HG03342 (cell line): ENCODE results near the gene CDC42EP5.
"Not testable (repeated sequence)": the region's sequence is repeated elsewhere in the genome, so short reads cannot be mapped to it uniquely, and the experiment has no call there.

Experiments
- ATAC-seq: cut with Tn5 transposase; IDR thresholded peaks from one replicate; pipeline ENCODE4 v1.9.1; 2021; ENCODE audit warnings: mild to moderate bottlenecking, moderate library complexity; ENCODE audit not compliant: unreplicated experiment

Gene CDC42EP5

DNA sequence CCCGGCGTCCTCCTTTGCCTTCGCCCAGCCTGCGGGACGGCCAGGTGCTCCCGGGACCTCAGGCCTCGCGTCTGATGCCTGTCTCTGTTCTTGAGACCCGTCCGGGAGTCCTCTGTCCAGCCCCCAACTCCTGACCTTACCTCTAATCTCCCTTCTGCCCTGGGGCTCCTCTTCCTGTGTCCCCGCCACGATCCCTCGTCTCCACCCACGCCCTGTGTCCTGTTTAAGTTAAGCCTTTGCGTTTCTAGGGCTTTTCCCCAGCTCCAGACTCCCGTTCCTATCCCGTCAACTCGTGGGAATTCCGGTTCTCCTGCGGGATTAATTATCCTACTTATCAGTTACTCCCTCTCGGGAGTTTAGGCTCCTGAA is 23.4 kb downstream of the CDC42EP5 start:
- ATAC-seq, result peak; percentile 4

- peak; percentile 83 for ATAC-seq
Observed at GRCh38 chr19:54448774-54449700, 24.1 kb downstream of the CDC42EP5 start, which contains the start of gene LENG8. TSS of gene LENG8 (plus strand) at chr19:54449199. CDS start at chr19:54451345, 2,146 bp downstream.

DNA sequence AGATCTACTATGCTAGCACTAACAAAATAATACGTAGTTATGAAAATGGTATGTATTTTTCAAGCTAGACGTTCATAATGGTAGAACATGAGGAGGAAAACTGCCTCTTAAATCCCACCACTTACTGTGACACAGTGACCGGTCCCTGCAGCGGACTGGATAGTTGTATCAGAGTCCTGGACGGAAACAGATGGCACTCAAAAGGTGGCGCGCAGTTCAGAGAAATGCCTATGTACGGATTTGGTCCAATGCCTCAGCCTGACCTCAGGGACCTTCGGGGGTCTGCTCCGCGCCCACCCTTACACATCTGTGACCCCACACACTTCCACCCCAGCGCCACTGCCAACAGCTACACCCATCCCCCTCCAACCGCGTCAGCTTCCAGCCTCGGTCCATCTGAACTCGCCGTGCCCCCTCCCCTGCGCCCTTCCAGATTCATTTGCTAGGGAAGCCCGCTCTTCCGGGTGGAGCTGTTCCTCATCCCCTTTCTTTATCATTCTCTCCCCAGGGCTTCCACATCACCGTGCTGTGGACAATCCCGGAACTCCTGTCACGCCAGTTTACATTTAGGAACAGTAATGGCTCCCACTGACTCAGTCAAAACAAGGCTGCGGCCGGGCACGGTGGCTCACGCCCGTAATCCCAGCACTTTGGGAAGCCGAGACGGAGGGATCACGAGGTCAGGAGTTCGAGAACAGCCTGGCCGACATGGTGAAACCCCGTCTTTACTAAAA is 24.9 kb downstream of the CDC42EP5 start:
- no peak for ATAC-seq

- not testable (repeated sequence) for ATAC-seq
Observed at GRCh38 chr19:54446349-54446748, 26.7 kb downstream of the CDC42EP5 start.

- ATAC-seq, result no peak
Observed at GRCh38 chr19:54444737-54445136, 28.4 kb downstream of the CDC42EP5 start.

DNA sequence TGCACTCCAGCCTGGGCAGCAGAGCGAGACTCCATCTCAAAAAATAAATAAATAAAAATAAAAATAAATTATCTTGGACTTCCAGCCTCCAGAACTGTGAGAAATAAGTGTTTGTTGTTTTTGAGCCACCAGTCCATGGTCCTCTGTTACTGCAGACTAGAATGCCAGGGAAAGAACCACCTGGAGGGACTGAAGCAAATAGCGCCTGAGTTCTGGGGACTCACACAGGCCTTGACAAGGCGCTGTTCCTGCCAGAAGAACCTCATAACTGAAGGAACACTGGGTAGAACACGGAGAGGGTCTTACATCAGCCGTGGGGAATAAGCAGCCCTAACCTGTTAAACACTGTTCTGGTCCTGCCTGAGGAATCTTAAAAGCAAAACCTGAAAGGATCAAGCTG is 32.5 kb downstream of the CDC42EP5 start:
- ATAC-seq, result no peak

GRCh38 chr19:54439174-54439851 is 33.8 kb downstream of the CDC42EP5 start:
- ATAC-seq, result no peak

- no peak for ATAC-seq
Observed at GRCh38 chr19:54436628-54437252, 36.4 kb downstream of the CDC42EP5 start.

DNA sequence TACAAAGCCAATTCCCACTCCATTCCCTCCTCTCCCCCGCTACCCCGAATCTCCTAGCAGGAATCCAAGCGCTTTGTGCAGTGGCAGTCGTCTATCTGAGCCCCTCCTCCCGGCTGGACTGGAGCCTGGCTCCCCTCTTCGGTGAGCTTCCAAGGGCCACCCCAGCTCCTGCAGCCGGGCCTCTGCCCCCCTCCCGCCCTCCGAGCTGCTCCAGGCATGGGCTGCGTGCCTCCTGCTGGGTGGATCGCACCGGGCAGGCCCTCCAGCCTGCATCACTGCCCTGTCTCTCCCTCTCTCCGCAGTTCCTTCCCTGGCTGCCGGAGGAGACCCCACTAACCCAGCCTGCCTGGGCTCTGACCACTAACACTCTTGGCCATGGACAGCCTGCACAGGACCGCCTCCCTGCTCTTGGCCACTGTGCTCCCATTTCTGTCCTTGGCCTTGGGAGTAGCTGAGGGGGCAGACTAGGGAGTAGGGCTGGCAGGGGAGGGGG is 37.0 kb downstream of the CDC42EP5 start:
- no peak for ATAC-seq

- no peak for ATAC-seq
Observed at GRCh38 chr19:54435551-54436016, 37.5 kb downstream of the CDC42EP5 start.

- no peak for ATAC-seq
Observed at GRCh38 chr19:54434873-54435214, 38.3 kb downstream of the CDC42EP5 start.

GRCh38 chr19:54434112-54434872 is 38.8 kb downstream of the CDC42EP5 start:
- ATAC-seq, result no peak

DNA sequence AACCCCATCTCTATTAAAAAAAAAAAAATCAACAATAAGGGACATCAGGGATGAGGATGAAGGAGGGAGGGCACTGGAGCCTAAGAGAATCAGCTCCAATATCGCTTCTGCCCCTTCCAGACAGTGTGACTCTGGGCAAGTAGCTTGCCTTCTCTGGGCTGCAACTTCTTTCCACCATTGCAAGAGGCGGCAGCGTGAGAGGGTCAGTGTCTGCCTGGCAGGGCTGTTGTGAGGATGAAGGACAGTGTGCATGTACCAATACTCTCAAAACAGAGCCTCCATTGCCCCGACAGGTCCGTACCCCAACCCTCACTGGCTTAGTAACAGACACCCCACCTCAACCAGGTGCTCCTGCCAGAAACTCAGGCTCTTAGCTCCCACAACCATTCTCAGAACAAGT is 39.4 kb downstream of the CDC42EP5 start:
- no peak for ATAC-seq

GRCh38 chr19:54432144-54432738 is 40.9 kb downstream of the CDC42EP5 start:
- no peak for ATAC-seq

DNA sequence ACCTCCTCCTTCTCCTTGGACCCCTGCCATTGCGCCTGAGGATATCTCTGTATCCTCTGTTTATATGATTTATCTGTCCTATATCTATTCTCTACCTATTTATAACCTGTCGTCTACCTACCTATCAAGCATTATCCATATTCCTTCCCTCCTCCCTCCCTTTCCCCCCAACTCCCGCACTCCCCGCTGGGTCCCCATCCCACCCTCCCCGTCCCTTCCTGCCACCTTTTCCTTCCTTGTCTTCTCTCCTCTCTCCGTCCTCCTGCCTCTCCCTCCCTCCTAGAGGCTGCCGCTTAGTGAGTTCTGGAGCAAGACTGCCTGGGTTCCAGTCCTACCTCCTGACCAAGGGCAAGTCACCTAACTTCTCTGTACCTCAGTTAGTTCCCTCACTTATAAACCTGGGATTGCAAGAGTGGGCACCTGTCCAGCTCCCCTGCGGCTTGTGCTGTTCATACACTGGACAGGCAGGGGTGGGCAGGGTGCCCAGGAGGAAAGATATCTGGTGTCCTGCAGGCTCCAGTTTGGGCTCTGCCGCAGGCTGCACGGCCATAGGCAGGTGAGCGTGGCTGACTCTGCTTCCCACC is 41.7 kb downstream of the CDC42EP5 start:
- ATAC-seq, result no peak

GRCh38 chr19:54430306-54431254 is 42.5 kb downstream of the CDC42EP5 start:
- ATAC-seq, result no peak

DNA sequence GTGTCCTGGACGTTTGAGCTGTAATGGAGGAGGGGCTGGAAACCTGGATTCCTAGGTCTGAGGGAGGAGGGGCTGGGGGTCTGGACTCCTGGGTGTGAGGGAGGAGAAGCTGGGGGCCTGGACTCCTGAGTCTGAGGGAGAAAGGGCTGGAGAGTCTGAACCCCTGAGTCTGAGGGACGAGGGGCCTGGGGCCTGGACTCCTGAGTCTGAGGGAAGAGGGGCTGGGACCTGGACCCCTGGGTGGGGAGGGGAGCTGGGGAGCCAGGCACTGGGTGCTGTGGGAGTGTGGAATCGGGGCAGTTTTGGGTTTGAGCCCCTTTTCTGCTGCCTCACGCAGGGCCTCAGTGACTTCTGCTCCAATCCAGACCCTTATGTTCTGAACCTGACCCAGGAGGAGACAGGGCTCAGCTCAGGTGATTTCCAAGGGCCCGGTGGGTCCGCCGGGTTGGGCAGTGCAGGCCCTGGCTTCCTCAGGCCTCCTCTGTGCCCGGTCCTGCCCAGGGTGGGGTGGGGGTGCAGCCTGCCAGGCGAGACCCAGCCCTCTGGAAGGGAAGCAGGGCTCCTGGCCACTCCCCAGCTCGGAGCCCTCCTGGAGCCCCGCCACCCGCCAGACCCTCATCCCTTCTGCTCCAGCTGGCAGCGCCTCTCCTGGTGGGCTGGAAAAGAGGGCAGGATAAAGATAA is 43.4 kb downstream of the CDC42EP5 start:
- no peak for ATAC-seq

DNA sequence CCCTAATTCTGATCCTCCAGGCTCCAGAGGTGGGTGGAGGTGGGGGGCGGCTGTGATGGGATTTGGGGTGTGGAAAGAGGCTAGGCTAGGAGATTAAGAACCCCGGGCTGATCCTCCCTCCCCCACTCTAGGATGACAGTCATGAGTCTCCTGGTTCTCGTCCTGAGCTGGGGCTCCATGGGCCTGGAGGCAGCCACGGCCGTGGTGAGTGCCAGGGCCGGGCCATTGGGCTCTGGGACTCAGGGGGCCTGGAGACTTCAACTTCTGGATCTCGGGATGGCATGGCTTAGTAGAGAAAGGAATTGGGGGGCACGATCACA is 44.0 kb downstream of the CDC42EP5 start:
- ATAC-seq, result no peak
